Keratinocyte (primary cell): ENCODE measurements around the gene FUCA2. TPM values are rescaled to one million over a fixed set of nuclear protein-coding genes. Genes with fewer than 3 reads are reported as not detected.

Experiments
- DNase-seq: peaks from one replicate; pipeline ENCODE4 v3.0.0-alpha.2; 2011; ENCODE audit warnings: low read depth, missing footprints, low spot score
- FAIRE-seq: peaks from 2 replicates; lab custom pipeline; 2011; peaks lifted over from hg19 to GRCh38; lab: Jason Lieb, UNC
- H2AFZ ChIP-seq: 2 replicates; pipeline ENCODE4 v1.6.0; 2012; ENCODE audit warnings: low read length, control low read depth, inconsistent platforms; ENCODE audit not compliant: control insufficient read depth
- H3K27ac ChIP-seq: 2 replicates; pipeline ENCODE4 v1.5.1; 2011; ENCODE audit warnings: low read length; ENCODE audit not compliant: control insufficient read depth, insufficient read depth
- H3K27me3 ChIP-seq: 3 replicates; pipeline ENCODE4 v1.6.0; 2011; ENCODE audit warnings: low read length; ENCODE audit not compliant: control insufficient read depth, insufficient read depth; ENCODE audit errors: extremely low read depth
- H3K36me3 ChIP-seq, 2 experiments: 2 replicates in 1 of 2; 3 replicates in 1 of 2; pipeline ENCODE4 v1.5.1; 2011; ENCODE audit warnings: low read length in 2 of 2, mild to moderate bottlenecking in 1 of 2; ENCODE audit not compliant: control insufficient read depth in 2 of 2, insufficient read depth in 2 of 2; ENCODE audit errors: extremely low read depth in 1 of 2
- H3K4me1 ChIP-seq: 3 replicates; pipeline ENCODE4 v1.5.1; 2011; ENCODE audit warnings: low read length; ENCODE audit not compliant: control insufficient read depth, insufficient read depth; ENCODE audit errors: extremely low read depth
- H3K4me2 ChIP-seq: 3 replicates; pipeline ENCODE4 v1.6.0; 2011; ENCODE audit warnings: low read depth, low read length; ENCODE audit not compliant: control insufficient read depth, insufficient read depth; ENCODE audit errors: extremely low read depth
- H3K4me3 ChIP-seq, 3 experiments: fragments of 200-600 bp in 1 of 3; sonication (generic) in 1 of 3; 2 replicates in 2 of 3; 3 replicates in 1 of 3; pipeline ENCODE4 v1.5.1; 2011 to 2016; ENCODE audit warnings: low read length in 3 of 3, mild to moderate bottlenecking in 3 of 3, control low read depth in 2 of 3, inconsistent platforms in 1 of 3, low read depth in 1 of 3, mixed read lengths in 1 of 3, mixed run types in 1 of 3, moderate library complexity in 1 of 3; ENCODE audit not compliant: control insufficient read depth in 2 of 3, insufficient read depth in 2 of 3; ENCODE audit errors: extremely low read depth in 1 of 3
- H3K79me2 ChIP-seq: 2 replicates; pipeline ENCODE4 v1.6.0; 2012; ENCODE audit warnings: low read length; ENCODE audit not compliant: control insufficient read depth, insufficient read depth
- H3K9ac ChIP-seq: 3 replicates; pipeline ENCODE4 v1.6.0; 2011; ENCODE audit warnings: low read length; ENCODE audit not compliant: control insufficient read depth, insufficient read depth; ENCODE audit errors: extremely low read depth
- H3K9me1 ChIP-seq: 3 replicates; pipeline ENCODE4 v1.6.0; 2011; ENCODE audit warnings: low read length; ENCODE audit not compliant: control insufficient read depth, insufficient read depth; ENCODE audit errors: extremely low read depth
- H3K9me3 ChIP-seq: 2 replicates; pipeline ENCODE4 v1.5.1; 2012; ENCODE audit warnings: low read depth, low read length; ENCODE audit not compliant: control insufficient read depth
- H4K20me1 ChIP-seq: 3 replicates; pipeline ENCODE4 v1.6.0; 2011; ENCODE audit warnings: low read length; ENCODE audit not compliant: control insufficient read depth, insufficient read depth; ENCODE audit errors: extremely low read depth
- EZH2 ChIP-seq: IDR thresholded peaks from one replicate; pipeline ENCODE4 v1.6.1; 2012; ENCODE audit warnings: inconsistent platforms, mild to moderate bottlenecking, low read length, moderate library complexity
- dilution Hi-C: fragments of 300-500 bp; cut with MboI; formaldehyde crosslinking; loops from one replicate; pipeline ENCODE4 v1.7.0; 2020; ENCODE audit warnings: low sequenced_read_pairs; ENCODE audit not compliant: extremely low pct_ligation_motif_present
- polyA plus RNA-seq, 5 experiments: library from polyadenylated mRNA; depleted of rRNA in 3 of 5; stranded (reverse) in 3 of 5; stranded (forward) in 1 of 5; unstranded in 1 of 5; fragments of >200 nt; gene quantifications; 1 replicate in 1 of 5; 2 replicates in 3 of 5; 3 replicates in 1 of 5; pipeline versions ENCODE4 v1.2.1 to v1.2.3, GENCODE V29; 2011 to 2012; ENCODE audit warnings: missing spikeins in 2 of 5, low read depth in 1 of 5, low replicate concordance in 1 of 5
- TF ChIP-seq, protein P1 (sequence below), 3 experiments: IDR thresholded peaks in 1 of 3; conservative IDR thresholded peaks in 1 of 3; optimal IDR thresholded peaks in 1 of 3; 2 replicates in 2 of 3; 3 replicates in 1 of 3; pipeline versions ENCODE3 to v1.5.1; 2011; ENCODE audit warnings: low read length in 3 of 3, mild to moderate bottlenecking in 3 of 3, moderate library complexity in 2 of 3, control low read depth in 1 of 3, inconsistent platforms in 1 of 3; ENCODE audit not compliant: insufficient read depth in 2 of 3; ENCODE audit errors: extremely low read depth in 1 of 3

The FUCA2 gene
- polyA plus RNA-seq, 1 donor (not counting 4 experiments of a cell fraction or from before 2014, with no cell fraction given), result 12.5 TPM

DNA sequence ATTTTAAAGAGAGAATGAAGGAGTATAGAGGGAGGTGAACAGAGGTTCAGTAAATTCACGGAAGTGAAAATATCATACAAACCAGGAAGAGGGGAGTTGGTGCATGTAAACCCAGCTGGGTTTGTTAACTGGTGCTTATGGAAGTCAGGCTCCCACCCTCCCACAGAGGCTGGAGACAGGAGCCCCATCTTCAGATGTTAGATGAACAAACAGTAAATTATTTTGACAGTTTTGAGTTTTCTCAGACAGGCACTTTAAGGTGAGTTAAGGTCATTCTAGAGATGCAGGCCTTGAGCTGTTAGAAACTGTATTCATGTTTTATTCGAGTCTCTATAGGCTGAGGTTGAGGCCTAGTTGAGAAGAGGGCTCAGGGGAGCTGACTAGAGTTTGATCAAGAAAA is 41.8 kb upstream of the FUCA2 start:
- TF ChIP-seq, protein P1, sequence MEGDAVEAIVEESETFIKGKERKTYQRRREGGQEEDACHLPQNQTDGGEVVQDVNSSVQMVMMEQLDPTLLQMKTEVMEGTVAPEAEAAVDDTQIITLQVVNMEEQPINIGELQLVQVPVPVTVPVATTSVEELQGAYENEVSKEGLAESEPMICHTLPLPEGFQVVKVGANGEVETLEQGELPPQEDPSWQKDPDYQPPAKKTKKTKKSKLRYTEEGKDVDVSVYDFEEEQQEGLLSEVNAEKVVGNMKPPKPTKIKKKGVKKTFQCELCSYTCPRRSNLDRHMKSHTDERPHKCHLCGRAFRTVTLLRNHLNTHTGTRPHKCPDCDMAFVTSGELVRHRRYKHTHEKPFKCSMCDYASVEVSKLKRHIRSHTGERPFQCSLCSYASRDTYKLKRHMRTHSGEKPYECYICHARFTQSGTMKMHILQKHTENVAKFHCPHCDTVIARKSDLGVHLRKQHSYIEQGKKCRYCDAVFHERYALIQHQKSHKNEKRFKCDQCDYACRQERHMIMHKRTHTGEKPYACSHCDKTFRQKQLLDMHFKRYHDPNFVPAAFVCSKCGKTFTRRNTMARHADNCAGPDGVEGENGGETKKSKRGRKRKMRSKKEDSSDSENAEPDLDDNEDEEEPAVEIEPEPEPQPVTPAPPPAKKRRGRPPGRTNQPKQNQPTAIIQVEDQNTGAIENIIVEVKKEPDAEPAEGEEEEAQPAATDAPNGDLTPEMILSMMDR (optimal IDR thresholded peaks at IDR 0.05 in 1 of 3, IDR thresholded peaks at IDR 0.05 in 1 of 3, conservative IDR thresholded peaks at IDR 0.05 in 1 of 3; ENCODE audit: extremely low read depth in 1 of 3, insufficient read depth in 2 of 3, low read length in 3 of 3), result no peak
- no peak for TF ChIP-seq EZH2
- Histone ChIP-seq H3K27ac (no peak overlapping the region), H2AFZ (no peak overlapping the region), H3K79me2 (no peaks in the 10 kb centered on the region), H3K9me1 (no peaks in the 10 kb centered on the region), H3K36me3 (no peaks in the 10 kb centered on the region), H3K9ac (no peak overlapping the region), H3K4me1 (peaks cover 15% of the 10 kb centered on the region), H3K4me3 (no peak overlapping the region), H4K20me1 (no peaks in the 10 kb centered on the region), H3K27me3 (no peaks in the 10 kb centered on the region), H3K9me3 (no peaks in the 10 kb centered on the region), H3K4me2 (no peak overlapping the region)
- FAIRE-seq (no peak), DNase-seq (no peak)
- dilution Hi-C loops, result no loop called here

DNA sequence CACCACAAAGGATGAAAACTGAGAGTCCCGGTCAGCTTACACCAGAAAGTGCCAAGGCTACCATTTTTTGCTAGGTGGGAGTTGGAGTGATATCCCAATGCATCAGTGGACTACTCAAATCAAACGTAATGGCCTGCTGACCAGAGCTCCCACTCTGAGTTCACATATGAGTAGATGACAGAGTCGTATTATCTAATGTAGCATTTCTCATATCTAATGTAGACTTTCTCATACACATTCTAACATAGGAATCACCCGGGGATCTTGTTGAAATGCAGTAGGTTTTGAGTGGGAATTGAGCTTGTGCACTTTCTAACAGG is 38.4 kb upstream of the FUCA2 start:
- no peak overlapping the region for H3K4me2 ChIP-seq
- no peak overlapping the region for H3K9ac ChIP-seq
- no peaks in the 10 kb centered on the region for H3K27me3 ChIP-seq
- no peak for DNase-seq
- dilution Hi-C loops, result no loop called here
- H2AFZ ChIP-seq, result no peak overlapping the region
- H3K9me3 ChIP-seq, result no peaks in the 10 kb centered on the region
- H4K20me1 ChIP-seq, result no peaks in the 10 kb centered on the region
- H3K4me3 ChIP-seq, result no peak overlapping the region
- no peaks in the 10 kb centered on the region for H3K9me1 ChIP-seq
- peaks cover 24% of the 10 kb centered on the region for H3K4me1 ChIP-seq
- no peaks in the 10 kb centered on the region for H3K36me3 ChIP-seq
- H3K27ac ChIP-seq, result no peak overlapping the region
- FAIRE-seq, result no peak
- H3K79me2 ChIP-seq, result no peaks in the 10 kb centered on the region
- no peak for TF ChIP-seq EZH2
- TF ChIP-seq, protein P1 (optimal IDR thresholded peaks at IDR 0.05 in 1 of 3, IDR thresholded peaks at IDR 0.05 in 1 of 3, conservative IDR thresholded peaks at IDR 0.05 in 1 of 3; ENCODE audit: extremely low read depth in 1 of 3, insufficient read depth in 2 of 3, low read length in 3 of 3), result no peak
